ENCODE measurements around the gene CCDC171.
"Not testable (repeated sequence)": the region's sequence is repeated elsewhere in the genome, so short reads cannot be mapped to it uniquely, and the experiment has no call there.

CCDC171 gene

DNA sequence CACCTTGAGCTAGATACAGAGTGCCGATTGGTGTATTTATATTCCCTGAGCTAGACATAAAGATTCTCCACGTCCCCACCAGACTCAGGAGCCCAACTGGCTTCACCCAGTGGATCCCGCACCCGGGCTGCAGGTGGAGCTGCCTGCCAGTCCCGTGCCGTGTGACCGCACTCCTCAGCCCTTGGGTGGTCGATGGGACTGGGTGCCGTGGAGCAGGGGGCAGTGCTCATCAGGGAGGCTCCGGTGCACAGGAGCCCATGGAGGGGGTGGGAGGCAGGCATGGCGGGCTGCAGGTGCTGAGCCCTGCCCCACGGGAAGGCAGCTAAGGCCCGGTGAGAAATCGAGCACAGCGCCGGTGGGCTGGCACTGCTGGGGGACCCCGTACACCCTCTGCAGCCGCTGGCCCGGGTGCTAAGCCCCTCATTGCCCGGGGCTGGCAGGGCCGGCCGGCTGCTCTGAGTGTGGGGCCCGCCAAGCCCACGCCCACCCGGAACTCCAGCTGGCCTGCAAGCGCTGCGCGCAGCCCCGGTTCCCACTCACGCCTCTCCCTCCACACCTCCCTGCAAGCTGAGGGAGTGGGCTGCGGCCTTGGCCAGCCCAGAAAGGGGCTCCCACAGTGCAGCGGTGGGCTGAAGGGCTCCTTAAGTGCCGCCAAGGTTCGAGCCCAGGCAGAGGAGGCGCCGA is 147.2 kb downstream of the CCDC171 start:
- not testable (repeated sequence) for DNase-seq

DNA sequence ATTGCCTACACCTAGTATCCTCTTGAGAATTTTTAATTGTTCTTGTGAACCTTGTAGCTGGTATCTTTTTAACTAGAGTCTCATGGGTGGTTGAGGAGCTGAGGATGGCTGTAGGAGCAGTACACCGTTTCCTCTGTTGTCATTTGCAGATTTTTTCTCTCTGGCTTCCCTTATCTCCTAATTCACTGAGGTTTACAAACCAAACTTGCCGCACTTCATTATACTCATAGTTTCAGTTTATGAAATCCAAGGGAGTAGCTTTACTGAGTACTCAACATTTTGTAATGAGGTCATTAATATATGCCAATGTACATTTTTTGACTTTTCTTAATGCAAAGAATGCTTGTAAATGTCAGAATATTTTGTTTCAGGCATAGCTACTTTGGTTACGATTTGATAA is 154.2 kb downstream of the CCDC171 start:
- no peak for DNase-seq

DNA sequence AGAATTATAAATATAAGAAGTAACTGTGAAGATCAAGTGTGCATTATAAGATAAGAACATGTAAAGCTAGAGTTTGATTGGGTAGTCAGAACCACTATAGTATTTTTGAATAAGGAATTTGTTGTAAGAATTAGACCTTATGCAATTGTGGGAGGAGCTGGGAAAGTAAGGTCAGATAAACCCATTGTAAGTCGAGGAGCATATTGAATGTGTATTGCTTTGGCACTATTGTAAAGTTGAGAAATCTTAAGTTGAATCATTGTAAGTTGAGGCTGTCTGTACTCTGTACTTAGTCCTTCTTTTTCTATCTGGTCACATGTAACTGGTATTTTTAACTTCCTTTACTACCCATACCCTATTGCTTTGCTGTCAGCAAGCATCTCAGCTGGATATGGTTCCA is 158.7 kb downstream of the CCDC171 start:
- DNase-seq, result no peak

DNA sequence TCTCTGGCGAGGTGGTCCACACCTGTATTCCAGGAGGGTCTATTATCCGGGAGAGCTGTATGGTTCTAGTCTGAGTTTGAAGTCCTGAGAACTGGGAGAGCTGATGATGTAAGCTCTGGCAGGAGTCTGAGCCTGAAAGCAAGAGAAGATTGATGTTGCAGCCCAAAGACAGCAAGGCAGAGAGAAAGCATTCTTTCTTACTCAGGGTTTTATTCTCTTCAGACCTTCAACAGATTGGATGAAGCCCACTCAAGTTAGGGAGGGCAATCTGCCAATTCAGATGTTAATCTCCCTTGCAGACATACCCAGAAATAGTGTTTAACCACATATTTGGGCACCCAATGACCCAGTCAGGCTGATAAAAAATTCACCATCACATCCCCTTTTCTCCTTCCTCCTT is 159.1 kb downstream of the CCDC171 start:
- DNase-seq, result no peak

DNA sequence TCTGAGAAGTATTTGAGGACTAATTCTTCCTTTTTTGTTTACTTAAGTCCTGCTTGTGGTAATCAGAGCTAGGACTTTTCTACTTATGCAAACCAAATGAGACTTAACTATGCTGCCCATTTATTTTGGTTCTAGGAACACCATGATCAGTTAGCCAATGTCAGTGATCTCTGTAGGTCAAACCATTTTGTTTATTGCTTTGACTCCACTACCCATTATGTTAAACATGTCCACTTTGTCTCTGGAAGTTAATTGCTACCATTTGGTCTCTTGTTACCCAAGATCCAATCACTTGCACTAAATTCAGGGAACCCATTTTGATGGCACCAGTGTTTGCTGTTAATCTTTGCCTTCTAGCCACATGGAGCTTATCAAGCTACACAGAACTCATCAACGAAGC is 161.9 kb downstream of the CCDC171 start:
- no peak for DNase-seq

DNA sequence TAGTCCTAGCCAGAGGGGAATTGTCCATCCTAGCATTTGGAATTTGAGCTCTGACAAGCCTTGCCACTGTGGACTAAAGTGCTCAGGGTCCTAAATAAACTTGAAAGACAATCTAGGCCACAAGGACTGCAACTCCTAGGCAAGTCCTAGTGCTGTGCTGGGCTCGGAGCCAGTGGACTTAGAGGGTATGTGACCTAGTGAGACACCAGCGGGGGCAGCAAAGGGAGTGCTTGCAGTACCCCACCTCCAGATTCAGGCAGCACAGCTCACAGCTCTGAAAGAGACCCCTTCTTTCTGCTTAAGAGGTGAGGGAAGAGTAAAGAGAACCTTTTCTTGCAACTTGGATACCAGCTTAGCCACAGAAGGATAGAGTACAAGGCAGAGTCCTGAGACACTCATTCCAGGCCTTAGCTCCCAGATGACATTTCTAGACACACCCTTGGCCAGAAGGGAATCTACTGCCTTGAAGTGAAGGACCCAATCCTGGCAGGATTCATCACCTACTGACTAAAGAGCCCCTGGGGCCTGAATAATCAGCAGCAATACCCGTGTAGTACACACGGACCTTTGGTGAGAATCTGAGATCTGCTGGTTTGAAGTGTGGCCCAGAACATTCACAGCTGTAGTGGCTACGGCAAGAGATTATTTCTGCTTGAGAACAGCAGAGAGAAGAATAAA is 164.6 kb downstream of the CCDC171 start:
- no peak for DNase-seq

DNA sequence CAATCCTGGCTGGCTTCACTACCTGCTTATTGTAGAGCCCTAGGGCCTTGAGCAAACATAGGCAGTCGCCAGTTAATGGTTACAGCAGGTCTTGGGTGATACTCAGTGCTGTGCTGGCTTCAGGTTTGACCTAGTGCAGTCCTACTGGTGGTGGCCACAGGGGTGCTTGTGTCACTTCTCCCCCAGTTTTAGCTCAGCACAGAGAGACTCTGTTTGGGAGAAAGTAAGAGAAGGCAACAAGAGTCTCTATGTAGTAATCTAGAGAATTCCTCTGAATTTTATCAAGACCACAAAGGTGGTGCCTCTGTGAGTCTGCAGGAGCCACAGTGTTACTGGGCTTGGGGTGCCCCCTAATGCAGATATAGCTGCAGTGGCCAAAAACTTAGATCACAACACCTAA is 165.6 kb downstream of the CCDC171 start:
- no peak for DNase-seq

DNA sequence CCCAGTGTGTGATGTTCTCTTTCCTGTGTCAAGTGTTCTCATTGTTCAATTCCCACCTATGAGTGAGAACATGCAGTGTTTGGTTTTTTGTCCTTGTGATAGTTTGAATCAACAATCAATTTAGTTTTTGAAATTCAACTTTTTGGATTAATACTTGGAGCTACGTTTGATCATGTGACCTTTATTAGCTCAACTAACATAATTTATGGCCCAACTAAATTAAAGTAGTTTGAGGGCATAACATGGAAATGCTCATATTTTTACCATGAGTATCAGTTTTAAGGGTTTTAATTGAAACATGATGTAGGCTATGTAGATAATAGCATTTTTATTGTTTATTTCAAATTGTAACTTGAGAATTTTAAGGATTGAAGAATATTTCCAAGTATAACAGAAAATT is 168.0 kb downstream of the CCDC171 start:
- no peak for DNase-seq

DNA sequence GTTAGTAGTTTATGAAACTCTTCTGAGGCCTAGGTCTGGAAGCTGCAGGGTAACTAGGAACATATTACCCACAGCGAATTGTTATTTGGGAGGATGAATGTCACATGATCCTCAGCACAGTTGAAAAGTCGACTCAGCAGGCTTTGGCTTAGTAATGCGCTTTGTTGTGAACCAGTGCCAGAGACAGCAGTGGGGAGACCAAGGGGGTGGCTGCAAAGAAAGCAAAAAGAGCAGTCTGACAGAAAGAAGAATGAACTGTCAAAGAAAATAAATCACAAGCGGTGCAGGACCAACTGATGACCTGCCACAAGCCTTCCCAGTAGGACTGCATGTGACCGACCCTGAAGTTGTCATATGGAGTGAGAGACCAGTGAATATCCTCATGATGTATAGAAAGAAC is 170.0 kb downstream of the CCDC171 start:
- no peak for DNase-seq

DNA sequence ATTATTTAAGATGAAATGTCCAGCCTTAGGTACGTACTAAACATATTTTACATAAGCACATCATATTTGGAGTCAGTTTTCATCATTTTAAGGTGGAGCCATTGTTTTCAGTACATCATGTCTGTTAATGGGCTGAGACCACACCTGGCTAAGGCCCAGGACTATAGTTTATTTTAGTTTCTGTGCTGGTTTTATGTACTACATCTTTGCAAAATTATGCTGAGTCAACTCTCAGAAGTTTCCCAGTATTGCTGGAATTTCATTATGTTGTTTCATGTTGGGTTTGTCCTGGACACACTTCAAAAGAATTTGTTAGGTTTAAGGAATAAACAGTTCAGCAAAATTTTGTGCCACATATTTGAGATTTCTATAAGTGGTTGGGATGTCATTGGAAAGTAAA is 171.2 kb downstream of the CCDC171 start:
- DNase-seq, result no peak

DNA sequence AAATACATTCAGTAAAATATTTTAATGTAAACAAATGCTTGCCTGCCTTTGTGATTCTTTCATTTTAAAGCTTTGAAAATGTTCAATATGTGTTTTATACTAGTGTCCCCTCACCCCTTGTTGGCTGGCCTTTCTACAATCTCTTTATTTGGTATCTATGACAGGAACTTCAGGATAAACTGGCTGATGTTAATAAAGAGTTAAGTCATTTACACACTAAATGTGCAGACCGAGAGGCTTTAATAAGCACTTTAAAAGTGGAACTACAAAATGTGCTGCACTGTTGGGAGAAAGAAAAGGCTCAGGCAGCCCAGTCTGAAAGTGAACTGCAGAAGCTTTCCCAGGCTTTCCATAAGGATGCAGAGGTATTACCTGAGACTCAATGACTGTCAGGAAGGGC is 171.8 kb downstream of the CCDC171 start:
- no peak for DNase-seq

DNA sequence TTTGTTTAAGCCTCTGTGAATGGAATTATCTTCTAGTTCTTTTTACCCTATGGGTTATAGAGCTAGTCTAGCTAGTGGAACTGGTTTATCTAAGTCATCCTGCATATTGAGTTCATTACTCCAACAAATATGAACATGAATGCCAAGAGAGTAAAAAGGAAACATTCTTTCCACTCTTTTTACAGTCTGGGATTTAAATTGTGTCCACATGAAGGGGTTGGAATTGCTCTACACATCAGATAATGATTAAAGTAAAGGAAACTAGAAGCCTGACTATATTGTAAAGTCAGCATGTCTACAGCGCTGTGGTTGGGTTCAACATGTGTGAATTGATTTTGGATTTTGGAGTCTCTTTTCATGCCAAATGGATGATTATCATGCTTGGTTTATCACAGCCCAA is 173.1 kb downstream of the CCDC171 start:
- no peak for DNase-seq

DNA sequence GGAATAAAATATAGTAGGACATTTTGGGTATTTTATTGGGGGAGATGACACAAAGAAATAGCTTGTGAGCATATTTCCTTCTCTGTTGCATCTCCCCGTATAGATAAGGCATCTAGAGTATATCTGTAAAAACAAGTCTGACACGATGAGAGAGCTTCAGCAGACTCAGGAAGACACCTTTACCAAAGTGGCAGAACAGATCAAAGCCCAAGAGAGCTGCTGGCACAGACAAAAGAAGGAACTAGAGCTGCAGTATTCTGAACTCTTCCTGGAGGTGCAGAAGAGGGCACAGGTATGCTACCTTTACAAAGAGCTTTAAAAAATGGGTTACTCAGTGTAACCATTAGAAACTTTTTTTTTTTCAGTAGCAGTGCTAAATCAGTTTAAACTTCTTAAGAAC is 176.7 kb downstream of the CCDC171 start:
- no peak for DNase-seq

DNA sequence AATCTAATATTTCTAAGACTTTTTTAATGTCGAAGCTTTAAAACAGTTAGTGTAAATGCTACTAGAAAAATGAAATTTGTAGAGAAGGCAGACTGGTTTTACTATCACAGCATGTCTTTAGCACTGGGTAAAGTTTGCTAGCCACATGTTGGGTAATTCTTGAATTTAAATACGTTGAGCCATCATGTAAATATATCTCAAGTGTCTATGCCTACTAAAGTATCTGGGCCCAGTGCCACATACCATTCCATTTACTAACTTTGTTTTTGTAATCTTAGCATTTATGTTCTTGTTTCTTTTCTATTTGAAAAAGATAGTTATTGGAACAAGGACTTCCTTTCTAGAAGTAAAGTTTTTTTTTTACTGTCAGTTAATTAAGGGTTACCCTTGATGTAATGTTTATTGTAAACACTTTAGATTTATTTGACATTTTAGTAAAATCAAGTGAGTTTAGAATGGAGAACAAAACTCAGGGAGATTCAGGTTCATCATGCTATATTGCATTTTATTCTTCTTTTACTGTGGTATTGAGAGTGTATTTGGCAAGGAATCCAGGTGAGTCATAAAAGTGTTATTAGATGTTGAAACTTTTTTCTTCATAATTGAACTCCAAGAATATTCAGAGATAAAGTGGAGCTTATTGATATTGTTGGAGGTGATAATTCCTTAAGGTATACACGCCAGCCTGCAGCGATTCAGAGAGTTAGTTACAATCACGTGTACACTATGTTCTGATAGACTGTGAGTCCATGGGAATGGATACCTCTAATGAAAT is 182.4 kb downstream of the CCDC171 start:
- DNase-seq, result no peak

DNA sequence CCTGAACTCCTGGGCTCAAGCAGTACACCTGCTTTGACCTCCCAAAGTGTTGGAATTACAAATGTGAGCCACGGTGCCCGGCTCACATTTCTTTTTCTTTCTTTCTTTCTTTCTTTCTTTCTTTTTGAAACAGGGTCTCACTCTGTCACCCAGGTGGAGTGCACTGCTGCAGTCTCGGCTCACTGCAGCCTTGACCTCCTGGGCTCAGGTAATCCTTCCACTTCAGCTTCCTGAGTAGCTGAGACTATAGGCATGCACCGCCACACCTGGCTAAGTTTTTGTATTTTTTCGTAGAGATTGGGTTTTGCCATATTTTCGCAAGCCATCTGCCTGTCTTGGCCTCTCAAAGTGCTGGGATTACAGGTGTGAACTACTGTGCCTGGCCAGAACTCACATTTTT is 183.7 kb downstream of the CCDC171 start:
- no peak for DNase-seq

DNA sequence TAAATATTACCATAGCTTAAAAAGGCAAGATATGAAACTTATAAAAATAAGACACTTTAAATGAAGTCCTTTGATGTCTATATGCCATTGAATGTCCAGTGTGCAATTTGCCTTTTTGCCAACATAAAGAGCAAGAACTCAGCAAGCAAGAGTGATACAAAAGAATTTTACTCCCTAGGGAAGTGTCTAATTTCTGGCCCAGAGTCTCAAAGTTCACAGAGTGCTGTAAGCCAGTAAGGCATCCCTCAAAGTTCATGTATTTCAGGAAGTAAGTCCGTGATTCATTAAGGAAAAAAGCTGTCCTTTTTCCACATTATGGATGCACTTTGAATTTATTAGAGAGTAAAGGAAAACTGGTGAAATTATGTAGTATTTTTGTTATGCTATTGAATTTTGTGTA is 185.2 kb downstream of the CCDC171 start:
- DNase-seq, result no peak

DNA sequence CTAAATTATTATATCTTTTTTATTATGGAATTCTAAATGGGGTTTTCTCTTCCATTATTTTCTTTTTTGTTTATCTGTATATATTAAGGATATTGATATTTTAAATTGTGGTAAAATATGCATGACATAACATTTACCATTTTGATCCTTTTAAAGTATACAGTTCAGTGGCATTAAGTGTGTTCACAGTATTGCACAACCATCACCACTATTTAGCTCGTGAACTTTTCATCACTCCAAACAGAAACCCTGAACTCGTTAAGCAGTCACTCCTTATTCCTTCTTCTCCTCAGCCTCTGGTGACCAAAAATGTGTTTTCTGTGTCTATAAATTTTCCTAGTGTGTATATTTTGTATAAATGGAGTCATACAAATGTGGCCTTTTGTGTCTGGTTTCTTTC is 188.2 kb downstream of the CCDC171 start:
- no peak for DNase-seq

DNA sequence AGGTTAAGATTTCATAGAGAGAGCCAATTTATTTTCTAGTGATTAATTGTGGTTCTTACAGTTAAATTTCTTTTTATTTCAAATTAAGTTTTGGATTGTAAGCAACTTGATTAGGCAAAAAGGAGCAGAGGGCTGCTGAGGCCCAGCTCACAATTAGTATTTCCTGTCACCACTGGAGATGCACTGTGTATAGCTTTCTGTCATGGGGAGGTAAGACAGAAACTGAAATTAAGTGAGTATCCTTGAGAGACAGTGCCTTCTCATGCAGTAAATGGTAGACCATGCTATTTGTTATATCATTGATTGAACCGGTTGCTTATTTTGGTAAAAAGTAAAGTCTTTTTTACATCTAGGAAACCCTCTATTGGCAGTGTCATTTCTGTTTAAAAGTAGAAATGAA is 190.7 kb downstream of the CCDC171 start:
- no peak for DNase-seq

DNA sequence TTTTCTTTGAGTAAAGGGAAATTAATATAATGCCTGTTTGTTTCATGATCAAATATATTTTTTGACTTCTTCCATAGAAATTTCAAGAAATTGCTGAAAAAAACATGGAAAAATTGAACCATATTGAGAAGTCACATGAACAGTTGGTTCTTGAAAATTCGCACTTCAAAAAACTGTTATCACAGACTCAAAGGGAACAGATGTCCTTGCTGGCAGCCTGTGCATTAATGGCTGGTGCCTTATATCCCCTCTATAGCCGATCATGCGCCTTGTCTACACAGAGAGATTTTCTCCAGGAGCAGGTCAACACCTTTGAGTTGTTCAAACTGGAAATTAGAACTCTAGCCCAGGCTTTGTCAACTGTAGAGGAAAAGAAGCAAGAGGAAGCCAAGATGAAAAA is 191.4 kb downstream of the CCDC171 start:
- DNase-seq, result no peak

DNA sequence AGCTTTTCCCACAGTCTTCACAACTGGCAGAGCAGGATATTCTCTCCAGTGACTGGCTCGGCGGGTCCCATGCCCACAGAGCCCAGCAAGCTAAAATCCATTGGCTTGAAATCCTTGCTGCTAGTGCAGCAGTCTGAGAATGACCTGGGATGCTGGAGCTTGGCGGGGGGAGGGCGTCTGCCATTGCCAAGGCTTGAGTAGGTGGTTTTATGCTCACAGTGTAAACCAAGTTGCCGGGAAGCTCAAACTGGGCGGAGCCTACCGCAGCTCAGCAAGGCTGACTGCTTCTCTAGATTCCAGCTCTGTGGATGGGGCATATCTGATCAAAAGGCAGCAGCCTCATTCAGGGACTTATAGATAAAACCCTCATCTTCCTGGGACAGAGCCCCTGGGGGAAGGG is 194.1 kb downstream of the CCDC171 start:
- no peak for DNase-seq

DNA sequence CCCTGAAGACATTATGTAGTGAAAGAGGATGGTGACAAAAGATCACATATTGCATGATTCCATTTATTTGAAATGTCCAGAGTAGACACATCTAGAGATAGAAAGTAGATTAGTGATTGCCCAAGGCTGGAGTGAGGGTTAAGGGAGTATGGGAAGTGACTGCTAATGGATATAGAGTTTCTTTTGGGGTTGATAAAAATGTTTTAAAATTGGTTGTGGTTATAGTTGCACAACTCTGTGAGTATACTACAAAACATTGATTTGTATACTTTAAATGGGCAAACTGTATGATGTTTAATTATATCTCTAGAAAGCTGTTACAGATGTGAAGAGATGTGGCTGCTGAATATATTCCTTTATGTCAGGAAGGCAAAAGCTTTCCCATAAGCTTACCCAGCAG is 202.8 kb downstream of the CCDC171 start:
- no peak for DNase-seq

DNA sequence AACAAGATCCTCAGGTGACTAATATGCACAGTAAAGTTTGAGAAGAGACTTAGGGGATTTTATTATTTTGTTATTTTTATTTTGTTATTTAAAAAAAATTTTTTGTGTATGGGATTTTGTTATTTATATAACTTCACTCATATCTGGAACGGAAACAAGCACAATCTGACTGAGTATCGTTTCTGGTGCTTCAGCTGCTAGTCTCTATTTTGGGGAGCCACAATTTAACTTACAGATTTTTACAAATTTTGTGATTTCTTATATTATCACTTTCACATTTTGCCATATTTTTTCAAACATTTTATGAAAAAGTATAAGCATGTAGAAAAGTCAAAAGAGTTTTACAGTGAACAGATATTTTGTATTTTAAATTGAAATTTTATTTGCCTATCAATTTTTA is 208.7 kb downstream of the CCDC171 start:
- DNase-seq, result no peak

DNA sequence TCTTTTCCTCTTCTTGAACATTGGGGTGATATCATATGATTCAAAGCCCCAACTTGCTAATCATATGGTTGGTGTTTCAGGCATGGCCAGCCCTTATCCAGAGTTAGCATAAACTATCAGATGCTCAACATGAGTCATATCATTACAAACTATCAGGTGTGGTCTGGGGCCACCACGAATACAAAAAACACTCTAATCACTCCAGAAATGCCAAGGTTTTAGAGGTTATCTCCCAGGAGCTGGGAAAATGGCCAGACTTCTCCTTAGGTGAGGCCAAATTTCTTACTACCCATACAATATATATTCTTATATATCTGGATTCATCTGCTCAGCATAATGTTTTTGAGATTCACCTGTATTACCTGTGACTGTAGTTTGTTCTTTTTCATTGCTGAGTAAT is 210.5 kb downstream of the CCDC171 start:
- DNase-seq, result no peak

DNA sequence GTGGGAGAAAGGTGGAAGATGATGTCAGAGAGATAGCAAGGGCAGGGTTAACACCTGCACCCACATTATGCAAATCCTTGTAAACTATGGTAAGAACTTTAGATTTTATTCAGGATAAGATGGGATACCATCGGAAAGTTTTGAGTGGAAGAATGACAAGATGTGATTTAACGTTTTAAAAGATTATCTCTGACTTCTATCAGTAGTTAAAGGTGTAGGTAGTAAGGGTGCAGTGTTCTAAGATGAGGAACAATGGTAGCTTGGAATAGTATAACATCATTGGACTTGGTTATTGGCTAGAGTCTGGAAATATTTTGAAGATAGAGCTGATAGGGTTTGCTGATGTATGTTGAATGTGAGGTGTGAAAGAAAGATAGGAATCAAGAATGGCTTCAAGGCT is 211.3 kb downstream of the CCDC171 start:
- no peak for DNase-seq
